Activated T-cell treated with anti-CD3 and anti-CD28 coated beads, Interleukin-2, amount 50 U/mL, for 24 hours (primary cell): ENCODE measurements around the gene TKTL1.

Experiments used
- DNase-seq: peaks from one replicate; pipeline ENCODE4 v3.0.0-alpha.2; 2020
- H3K27ac Mint-ChIP-seq: 2 replicates; pipeline ENCODE4 v1.8.0; 2020; ENCODE audit warnings: mild to moderate bottlenecking, mixed read lengths
- H3K27me3 Mint-ChIP-seq: 2 replicates; pipeline ENCODE4 v1.8.0; 2020; ENCODE audit warnings: mixed read lengths
- H3K36me3 Mint-ChIP-seq: 2 replicates; pipeline ENCODE4 v1.8.0; 2020; ENCODE audit warnings: low read depth, mixed read lengths
- H3K4me1 Mint-ChIP-seq: 2 replicates; pipeline ENCODE4 v1.8.0; 2020; ENCODE audit warnings: low read depth, mixed read lengths
- H3K4me3 Mint-ChIP-seq: 2 replicates; pipeline ENCODE4 v1.8.0; 2020; ENCODE audit warnings: mild to moderate bottlenecking, moderate library complexity, mixed read lengths
- H3K9me3 Mint-ChIP-seq: 2 replicates; pipeline ENCODE4 v1.8.0; 2020; ENCODE audit warnings: mixed read lengths

TKTL1 gene

DNA sequence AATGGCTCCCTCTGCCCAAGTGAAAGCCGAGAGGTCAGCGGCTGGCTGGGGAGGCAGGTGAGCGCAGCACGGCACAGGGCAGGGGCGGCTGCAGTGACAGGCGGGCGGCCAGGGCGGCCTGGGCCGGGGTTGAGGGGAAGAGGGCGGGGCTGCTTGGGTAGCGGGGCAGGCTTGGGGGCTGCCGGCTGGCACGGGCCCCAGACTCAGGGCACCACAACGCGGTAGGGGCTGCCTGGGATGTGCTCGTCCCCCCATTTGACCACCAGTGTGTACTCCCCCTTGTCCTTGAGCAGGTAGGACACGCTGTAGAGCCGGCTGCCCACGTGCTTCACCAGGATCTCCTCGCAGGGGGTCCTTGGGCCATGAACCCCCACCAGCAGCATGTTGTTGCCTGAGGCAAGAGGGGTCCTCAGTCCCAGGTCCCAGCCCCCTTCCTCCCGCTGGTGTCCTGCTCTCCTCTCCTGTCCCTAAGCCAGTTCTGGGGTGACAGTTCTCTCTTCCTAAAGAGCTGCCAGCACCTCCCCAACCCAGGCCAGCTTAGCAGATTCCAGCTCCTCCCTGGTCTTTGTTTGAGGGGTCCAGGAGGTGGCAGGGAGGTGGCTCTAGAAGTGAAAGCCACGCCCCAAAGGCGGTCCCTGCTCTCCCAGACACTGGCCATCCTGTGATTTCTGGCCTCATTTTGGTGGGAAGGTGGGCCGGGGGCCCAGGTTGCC, 53.2 kb downstream of the TKTL1 start:
- Mint-ChIP-seq H3K4me3 (no peak overlapping the region), H3K36me3 (peaks cover 57% of the 10 kb centered on the region), H3K27me3 (no peaks in the 10 kb centered on the region), H3K27ac (peak overlapping the region; percentile 66), H3K9me3 (no peaks in the 10 kb centered on the region), H3K4me1 (peaks cover 55% of the 10 kb centered on the region)
- DNase-seq = no peak

DNA sequence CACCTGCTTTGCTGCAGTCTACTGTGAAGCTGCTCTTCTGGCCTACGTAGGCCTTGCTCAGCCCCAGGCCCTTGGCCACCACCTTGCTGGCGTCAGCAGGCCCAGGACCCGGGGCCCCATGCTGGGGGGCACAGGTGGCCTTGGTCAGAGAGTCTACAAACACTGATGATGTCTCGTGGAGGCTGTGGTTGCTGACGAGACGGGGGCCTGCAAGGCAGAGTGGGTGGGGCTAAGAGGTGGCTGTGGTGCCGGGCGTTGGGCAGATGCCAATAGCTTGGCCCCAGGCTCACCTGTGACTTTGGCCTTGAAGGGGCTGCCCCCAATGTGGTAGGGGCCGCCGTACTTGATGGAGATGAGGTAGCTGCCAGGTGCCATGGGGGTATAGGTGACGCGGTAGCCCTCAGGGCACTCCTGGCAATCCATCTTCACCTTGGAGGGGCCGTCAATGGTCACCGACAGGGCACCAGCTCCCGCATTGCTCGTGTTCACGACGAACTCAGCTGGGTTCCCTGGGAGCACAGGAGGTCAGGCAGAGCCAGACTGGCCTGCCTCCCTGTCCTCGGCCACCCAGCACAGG, 53.9 kb downstream of the TKTL1 start:
- Mint-ChIP-seq H3K27me3 (no peaks in the 10 kb centered on the region), H3K9me3 (no peaks in the 10 kb centered on the region), H3K36me3 (peaks cover 63% of the 10 kb centered on the region), H3K4me3 (no peak overlapping the region), H3K4me1 (peaks cover 62% of the 10 kb centered on the region), H3K27ac (peak overlapping the region; percentile 63)
- no peak for DNase-seq

DNA sequence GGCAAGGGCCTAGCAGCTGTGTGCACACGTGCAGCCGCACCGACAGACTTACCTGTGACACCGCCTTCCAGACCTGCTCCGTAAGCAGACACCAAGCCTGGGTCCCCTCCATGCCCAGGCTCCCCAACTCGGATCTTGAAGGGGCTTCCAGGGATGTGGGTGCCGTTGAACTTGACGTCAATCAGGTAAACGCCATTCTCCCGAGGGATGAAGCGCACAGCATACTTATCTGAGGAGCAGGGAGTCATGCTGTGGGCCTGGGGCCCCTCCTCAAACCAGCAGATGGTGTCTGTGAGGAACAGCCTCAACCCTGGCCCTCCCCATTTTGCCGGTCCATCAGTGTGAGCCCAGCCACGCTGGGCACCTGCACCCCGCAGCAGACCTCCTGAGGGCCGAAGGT, 54.4 kb downstream of the TKTL1 start:
- H3K4me3 Mint-ChIP-seq = no peak overlapping the region
- peak overlapping the region; percentile 63 for H3K27ac Mint-ChIP-seq
- no peak for DNase-seq
- peaks cover 68% of the 10 kb centered on the region for H3K36me3 Mint-ChIP-seq
- H3K9me3 Mint-ChIP-seq = no peaks in the 10 kb centered on the region
- H3K4me1 Mint-ChIP-seq = peaks cover 64% of the 10 kb centered on the region
- no peaks in the 10 kb centered on the region for H3K27me3 Mint-ChIP-seq

DNA sequence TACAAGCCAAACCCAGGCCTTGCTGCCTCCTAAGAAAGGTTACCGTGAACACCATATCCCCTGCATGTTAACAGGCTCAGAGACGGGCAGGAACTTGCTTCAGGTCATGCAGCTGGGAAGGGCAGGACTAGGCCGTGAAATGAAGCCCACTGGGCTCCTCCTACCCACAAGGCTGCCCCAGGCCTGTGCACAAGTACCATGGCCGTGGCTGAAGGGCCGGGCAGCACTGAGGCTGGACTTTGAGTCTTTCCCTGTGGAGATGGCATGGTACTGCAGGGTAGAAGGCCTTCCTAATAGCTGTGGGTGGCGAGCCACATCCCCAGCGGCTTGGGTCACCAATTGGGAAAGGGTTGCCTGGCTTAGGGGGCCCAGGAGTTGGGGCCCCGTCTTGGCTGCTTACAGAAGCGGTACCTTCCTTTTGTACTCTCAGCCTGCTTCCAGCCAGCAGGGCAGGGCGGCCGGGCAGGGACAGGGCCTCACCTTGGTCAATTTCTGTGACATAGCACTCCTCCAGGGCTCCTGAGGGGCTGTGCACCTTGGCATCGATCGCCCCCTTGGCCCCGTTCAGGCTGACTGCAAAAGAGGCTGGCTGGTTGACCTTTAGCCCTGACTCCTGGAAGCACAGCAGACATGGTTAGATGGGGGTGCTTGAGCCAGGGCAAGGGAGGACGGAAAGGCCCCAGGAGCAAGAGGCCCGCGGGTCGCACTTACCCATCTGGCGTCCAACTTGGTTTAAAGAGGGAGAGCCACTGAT, 55.0 kb downstream of the TKTL1 start:
- no peaks in the 10 kb centered on the region for H3K9me3 Mint-ChIP-seq
- DNase-seq = no peak
- no peaks in the 10 kb centered on the region for H3K27me3 Mint-ChIP-seq
- no peak overlapping the region for H3K4me3 Mint-ChIP-seq
- peak overlapping the region; percentile 63 for H3K27ac Mint-ChIP-seq
- peaks cover 65% of the 10 kb centered on the region for H3K4me1 Mint-ChIP-seq
- peaks cover 72% of the 10 kb centered on the region for H3K36me3 Mint-ChIP-seq

DNA sequence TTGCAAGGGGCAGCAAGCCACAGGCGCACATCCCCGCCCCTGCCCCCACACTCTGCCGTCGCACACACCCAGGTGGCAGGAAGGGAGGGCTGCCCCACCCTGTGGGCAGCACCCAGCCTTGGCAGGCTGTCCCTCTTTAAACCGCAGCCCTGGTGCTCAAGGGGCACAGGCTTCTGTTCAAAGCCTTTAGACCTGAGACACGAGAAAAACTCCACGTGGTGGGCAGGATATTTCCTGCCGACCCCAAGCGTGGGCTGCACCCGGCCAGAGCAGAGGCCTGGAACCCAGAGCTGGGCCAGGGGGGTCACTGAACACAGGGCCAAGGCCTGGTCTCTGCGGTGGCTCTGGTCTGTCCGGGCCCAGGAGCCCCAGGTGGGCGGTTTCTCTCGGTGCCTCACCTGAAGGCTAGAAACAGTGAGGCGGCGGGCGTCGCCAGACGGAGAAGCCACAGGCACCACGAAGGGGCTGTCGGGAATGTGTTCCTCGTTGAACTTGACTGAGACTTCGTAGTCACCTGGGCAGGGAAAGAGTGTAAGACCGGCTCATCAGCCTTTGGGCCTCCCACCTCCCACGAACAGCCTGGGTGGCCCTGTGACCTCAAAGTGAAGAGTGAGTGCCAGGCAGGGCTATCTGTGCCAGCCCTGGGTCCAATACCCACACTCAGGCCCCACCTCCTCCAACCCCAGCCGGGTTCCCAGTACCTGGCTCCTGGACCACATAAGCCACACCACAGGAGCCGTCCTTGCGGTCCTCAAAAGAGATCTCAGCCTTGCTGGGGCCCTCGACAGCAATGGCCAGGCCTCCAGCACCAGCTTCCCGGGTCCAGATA, 55.8 kb downstream of the TKTL1 start:
- no peaks in the 10 kb centered on the region for H3K27me3 Mint-ChIP-seq
- peaks cover 70% of the 10 kb centered on the region for H3K4me1 Mint-ChIP-seq
- H3K9me3 Mint-ChIP-seq = no peaks in the 10 kb centered on the region
- H3K4me3 Mint-ChIP-seq = no peak overlapping the region
- H3K36me3 Mint-ChIP-seq = peaks cover 79% of the 10 kb centered on the region
- peak; percentile 46 for DNase-seq
- peak overlapping the region; percentile 79 for H3K27ac Mint-ChIP-seq

DNA sequence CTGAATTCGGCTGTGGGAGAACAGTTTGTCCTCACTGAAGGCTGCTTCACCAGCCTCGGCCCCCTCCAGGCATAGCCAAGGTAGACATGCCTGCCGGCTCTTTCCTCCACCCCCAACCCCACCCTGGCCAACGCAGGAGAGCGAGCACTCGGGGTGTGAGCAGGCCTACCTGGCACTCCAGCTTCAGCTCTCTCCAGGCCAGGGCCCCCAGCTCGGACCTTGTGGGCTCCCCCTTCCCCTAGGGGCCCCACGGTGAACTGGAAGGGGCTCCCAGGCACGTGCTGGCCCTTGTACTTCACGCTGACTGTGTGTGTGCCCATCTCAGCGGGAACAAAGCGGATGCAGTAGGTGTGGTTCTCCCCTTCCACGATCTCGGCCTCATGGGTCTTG, 56.4 kb downstream of the TKTL1 start:
- Mint-ChIP-seq H3K27ac (peak overlapping the region; percentile 79), H3K4me1 (peaks cover 71% of the 10 kb centered on the region), H3K27me3 (no peaks in the 10 kb centered on the region), H3K36me3 (peaks cover 85% of the 10 kb centered on the region), H3K4me3 (no peak overlapping the region), H3K9me3 (no peaks in the 10 kb centered on the region)
- no peak for DNase-seq

DNA sequence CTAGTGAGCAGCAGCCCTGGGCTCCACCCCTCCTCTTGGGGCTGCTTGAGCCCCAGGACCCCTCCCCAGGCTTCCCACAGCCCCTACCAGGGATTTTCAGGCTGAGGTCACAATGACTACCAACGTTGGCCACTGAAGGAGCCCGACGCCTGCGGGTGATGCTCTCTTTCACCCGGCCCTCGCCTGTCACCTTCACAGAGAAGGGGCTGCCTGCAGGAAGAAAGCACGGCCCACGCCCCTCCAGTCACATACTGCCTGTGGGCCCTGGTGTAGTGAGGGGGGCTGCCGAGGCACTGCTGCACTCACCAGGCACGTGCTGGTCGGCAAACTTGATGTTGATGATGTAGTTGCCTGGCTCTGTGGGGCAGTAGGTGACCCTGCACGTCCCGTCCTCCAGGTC, 56.9 kb downstream of the TKTL1 start:
- H3K27ac Mint-ChIP-seq = no peak overlapping the region
- H3K4me1 Mint-ChIP-seq = peaks cover 69% of the 10 kb centered on the region
- no peaks in the 10 kb centered on the region for H3K27me3 Mint-ChIP-seq
- no peaks in the 10 kb centered on the region for H3K9me3 Mint-ChIP-seq
- no peak overlapping the region for H3K4me3 Mint-ChIP-seq
- no peak for DNase-seq
- H3K36me3 Mint-ChIP-seq = peaks cover 89% of the 10 kb centered on the region

DNA sequence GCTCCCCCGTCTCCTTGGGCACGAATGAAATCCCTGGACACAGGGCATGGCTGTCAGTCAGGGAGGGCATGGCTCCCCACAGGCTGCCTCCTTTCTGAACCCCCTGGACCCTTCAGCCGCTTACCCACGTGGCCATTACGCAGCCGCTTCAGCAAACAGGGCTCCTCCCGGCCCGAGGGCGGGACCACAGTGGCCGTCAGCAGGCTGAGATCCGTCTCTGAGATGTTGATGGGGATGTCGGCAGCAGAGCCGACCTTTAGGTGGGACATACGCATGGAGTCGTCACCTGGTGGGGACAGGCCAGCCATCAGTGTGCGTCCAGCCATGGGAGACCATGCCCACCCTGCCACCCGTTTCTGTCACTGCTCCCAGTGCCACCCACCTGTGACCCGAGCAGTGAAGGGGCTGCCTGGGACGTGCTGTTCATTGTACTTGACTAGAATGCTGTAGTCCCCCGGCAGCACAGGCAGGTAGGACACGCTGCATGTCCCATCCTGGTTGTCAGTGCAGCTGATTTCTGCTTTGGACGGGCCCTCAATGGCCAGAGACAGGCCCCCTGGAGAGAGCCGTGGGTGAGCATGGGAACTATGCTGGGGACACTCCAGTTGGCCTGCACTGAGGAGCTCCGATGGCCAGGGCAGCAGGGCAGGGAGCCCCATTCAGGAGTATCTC, 57.7 kb downstream of the TKTL1 start:
- DNase-seq = no peak
- no peak overlapping the region for H3K4me3 Mint-ChIP-seq
- no peaks in the 10 kb centered on the region for H3K27me3 Mint-ChIP-seq
- H3K36me3 Mint-ChIP-seq = peaks cover 94% of the 10 kb centered on the region
- H3K4me1 Mint-ChIP-seq = peaks cover 71% of the 10 kb centered on the region
- H3K9me3 Mint-ChIP-seq = no peaks in the 10 kb centered on the region
- H3K27ac Mint-ChIP-seq = no peak overlapping the region

DNA sequence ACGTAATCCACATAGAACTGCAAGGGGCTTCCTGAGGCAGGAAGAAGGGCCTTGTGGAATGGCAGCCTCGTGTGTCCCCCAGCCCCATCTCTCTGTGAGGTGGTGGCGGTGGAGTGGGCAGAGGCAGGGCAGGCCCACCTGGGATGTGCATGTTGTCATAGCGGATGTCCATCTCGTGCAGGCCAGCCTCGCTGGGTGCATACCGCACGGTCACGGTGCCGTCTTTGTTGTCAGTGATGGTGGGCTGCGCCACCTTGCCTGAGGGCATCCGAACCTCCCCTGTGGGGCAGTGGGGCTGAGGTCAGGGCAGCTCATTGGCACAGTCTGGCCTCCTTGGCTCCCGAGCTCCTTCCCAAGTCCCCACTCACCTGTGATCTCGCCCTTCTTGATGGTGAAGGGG, 58.4 kb downstream of the TKTL1 start:
- Mint-ChIP-seq H3K36me3 (peaks cover 95% of the 10 kb centered on the region), H3K27me3 (no peaks in the 10 kb centered on the region), H3K9me3 (no peaks in the 10 kb centered on the region), H3K27ac (no peak overlapping the region), H3K4me1 (peaks cover 74% of the 10 kb centered on the region), H3K4me3 (no peak overlapping the region)
- DNase-seq = no peak

DNA sequence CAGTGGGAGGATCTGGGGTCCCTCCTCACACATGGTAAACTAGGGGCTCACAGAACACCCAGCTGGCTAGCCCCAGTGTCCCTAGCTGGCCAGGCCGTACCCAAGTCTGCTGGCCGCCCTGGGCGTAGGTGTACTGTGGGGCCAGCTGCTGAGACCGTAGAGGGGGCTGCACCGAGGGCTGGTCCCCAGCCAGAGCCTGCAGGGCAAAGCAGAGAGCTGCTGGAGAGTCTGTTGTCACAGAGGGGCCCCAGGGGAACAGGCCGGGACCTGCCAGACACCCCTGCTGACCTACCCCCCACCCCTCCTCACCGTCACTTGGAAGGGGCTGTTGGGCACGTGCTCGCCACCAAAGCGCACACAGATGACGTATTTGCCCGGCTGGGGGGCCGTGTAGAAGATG, 58.9 kb downstream of the TKTL1 start:
- peaks cover 72% of the 10 kb centered on the region for H3K4me1 Mint-ChIP-seq
- no peaks in the 10 kb centered on the region for H3K27me3 Mint-ChIP-seq
- DNase-seq = no peak
- H3K9me3 Mint-ChIP-seq = no peaks in the 10 kb centered on the region
- peaks cover 92% of the 10 kb centered on the region for H3K36me3 Mint-ChIP-seq
- H3K4me3 Mint-ChIP-seq = no peak overlapping the region
- no peak overlapping the region for H3K27ac Mint-ChIP-seq

DNA sequence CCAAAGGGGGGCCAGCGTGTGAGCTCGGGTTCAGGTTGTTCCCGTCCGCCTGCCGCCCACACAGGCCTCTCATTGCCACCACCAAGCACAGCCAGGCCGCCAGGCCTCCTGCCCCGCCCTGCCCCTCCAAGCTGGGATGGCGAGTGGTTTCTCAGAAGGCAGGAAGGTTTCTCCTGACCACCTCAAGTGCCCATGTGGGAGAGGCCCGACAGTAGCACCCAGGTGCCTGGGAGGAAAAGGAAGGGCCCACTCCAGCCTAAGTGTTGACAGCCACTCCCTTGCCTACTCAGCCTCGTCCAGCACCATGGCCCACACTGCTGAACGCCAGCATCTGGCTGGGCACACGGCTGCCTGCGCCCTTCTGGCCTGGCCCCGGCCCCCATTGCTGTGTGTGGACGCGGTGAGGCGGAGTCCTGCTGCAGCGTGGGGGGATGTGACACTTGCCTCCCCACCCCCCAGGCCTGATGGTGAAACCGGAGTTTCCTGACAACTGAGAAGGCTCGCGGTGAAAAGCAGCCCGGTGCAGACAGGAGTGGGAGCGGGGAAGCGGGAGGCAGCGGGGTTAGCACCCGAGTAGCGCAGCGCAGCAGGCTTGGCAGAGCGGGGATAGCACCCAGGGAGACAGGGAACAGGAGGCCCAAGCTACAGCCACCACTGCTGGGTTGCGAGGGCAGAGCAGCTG, 59.6 kb downstream of the TKTL1 start:
- Mint-ChIP-seq H3K9me3 (no peaks in the 10 kb centered on the region), H3K36me3 (peaks cover 92% of the 10 kb centered on the region), H3K4me1 (peaks cover 65% of the 10 kb centered on the region), H3K27ac (peak overlapping the region; percentile 40), H3K4me3 (no peak overlapping the region), H3K27me3 (no peaks in the 10 kb centered on the region)
- no peak for DNase-seq

DNA sequence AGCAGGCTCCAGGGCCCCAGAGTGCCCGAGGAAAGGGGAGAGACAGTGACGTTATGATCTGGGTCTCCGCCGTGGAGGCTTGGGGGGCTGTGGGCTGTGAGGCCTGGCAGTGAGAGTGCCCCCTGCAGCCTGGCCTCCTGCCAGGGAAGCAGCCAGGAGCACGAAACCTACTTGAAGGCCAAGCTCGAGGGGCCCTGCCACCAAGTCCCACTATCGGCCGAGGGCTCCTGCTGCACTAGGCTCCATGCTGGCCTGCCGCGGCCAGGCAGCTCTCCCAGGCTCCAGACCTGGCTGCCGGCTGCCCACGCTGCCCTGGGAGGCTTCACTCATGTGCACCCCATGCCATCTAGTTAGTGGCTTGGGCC, 60.2 kb downstream of the TKTL1 start:
- Mint-ChIP-seq H3K4me1 (peaks cover 62% of the 10 kb centered on the region), H3K4me3 (no peak overlapping the region), H3K9me3 (no peaks in the 10 kb centered on the region), H3K27ac (no peak overlapping the region), H3K27me3 (no peaks in the 10 kb centered on the region), H3K36me3 (peaks cover 90% of the 10 kb centered on the region)
- no peak for DNase-seq

DNA sequence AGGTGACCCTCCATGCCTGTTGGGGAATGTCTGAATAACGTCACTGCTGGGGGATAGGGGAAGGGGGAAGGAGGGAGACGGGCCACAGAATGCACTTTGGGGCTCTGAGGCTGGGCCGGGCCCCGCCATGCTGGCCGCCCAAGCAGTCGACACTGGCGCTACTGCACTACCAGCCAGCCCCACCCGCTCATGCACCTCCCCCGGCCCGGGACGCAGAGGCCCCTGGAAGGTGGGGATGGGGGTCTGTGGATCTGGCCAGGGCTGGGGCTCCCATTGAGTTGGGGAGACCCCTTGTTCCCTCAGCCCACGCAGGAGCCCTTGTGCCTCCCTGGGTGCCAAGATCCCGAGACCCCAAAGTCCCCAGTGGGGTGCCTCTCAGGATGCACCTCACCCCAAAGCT, 61.0 kb downstream of the TKTL1 start:
- peaks cover 89% of the 10 kb centered on the region for H3K36me3 Mint-ChIP-seq
- H3K4me3 Mint-ChIP-seq = no peak overlapping the region
- peak overlapping the region; percentile 71 for H3K27ac Mint-ChIP-seq
- no peak for DNase-seq
- peaks cover 60% of the 10 kb centered on the region for H3K4me1 Mint-ChIP-seq
- no peaks in the 10 kb centered on the region for H3K9me3 Mint-ChIP-seq
- no peaks in the 10 kb centered on the region for H3K27me3 Mint-ChIP-seq

DNA sequence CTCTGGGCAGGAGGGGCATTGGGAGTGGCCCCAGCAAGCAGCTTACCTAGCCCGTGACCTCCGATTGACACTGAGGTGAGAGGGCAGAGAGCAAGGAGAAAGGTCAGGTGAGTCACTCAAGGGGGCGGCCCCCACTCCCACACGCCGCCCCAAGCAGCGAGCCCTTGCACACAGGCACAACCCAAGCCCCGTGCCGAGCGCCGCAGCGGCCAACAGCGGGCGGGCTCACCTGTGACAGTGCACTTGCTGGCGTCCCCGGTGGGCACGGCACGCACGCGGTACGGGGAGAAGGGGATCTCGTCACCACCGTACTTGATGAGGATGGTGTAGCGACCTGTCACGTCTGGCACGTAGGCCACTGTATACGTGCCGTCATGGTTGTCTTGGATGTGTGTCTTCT, 61.6 kb downstream of the TKTL1 start:
- DNase-seq = no peak
- peaks cover 89% of the 10 kb centered on the region for H3K36me3 Mint-ChIP-seq
- peak overlapping the region; percentile 68 for H3K27ac Mint-ChIP-seq
- no peaks in the 10 kb centered on the region for H3K27me3 Mint-ChIP-seq
- H3K4me3 Mint-ChIP-seq = no peak overlapping the region
- H3K9me3 Mint-ChIP-seq = no peaks in the 10 kb centered on the region
- H3K4me1 Mint-ChIP-seq = peaks cover 53% of the 10 kb centered on the region
